ENCODE data around the gene KLHL3.

DNA sequence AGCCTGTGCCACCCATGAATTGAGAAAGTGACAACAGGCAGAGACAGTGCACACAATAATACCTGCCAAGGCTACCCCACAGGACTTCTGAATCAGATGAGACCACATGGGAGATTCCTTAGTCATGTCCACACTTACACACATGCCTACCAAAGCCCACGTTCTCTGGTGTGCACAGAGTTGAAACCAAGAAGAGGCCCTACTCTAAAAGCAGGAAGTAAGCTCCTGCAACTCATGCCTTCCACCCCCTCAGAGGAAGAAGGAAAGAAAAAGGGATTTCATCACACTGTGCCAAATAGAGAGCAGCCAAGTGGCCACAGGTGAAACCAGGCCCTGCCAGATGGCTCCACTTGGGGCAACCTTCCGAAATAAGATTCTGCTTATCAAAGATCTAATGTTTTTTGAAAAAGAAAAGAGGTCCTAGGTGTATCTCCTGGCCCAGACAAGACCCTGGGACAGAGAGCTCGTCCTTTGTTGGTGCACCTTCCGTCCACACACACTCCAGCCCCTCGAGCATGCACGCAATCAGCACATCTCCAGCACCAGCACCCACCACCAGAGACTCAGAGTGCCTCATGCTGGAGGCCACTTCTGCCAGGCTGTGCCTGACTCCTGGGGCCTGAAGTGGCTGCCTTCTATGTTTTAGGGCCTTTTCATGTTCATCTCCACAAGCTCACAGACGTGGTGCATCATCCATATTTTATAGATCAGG lies 122.2 kb downstream of the KLHL3 start:
- TF ChIP-seq FOXM1 (IDR thresholded peaks at IDR 0.05; ENCODE audit: low read depth) (no peak), FOXM1 (CRISPR knock-in tag; IDR thresholded peaks at IDR 0.05; ENCODE audit: low read depth) (no peak), ZNF133 (CRISPR knock-in tag; IDR thresholded peaks at IDR 0.05) (no peak), ZFP91 (CRISPR knock-in tag; IDR thresholded peaks at IDR 0.05) (no peak), ZNF232 (CRISPR knock-in tag; IDR thresholded peaks at IDR 0.05) (no peak), POLR2A (conservative IDR thresholded peaks at IDR 0.05) (no peak), RAD21 (CRISPR knock-in tag; conservative IDR thresholded peaks at IDR 0.05 in 1 of 2, IDR thresholded peaks at IDR 0.05 in 1 of 2) (no peak), GTF2F1 (IDR thresholded peaks at IDR 0.05; ENCODE audit: low read depth, low read length) (no peak), SMC3 (conservative IDR thresholded peaks at IDR 0.05; ENCODE audit: insufficient read depth, low read depth, low read length) (no peak), ZNF717 (CRISPR knock-in tag; IDR thresholded peaks at IDR 0.05) (no peak), PCBP2 (IDR thresholded peaks at IDR 0.05; ENCODE audit: low read depth, low read length, poor library complexity, severe bottlenecking) (no peak), ATF1 (CRISPR knock-in tag; IDR thresholded peaks at IDR 0.05) (no peak), ATF1 (tag; IDR thresholded peaks at IDR 0.05) (no peak), ZNF24 (IDR thresholded peaks at IDR 0.05) (no peak), HDAC1 (IDR thresholded peaks at IDR 0.05) (no peak)
- TF ChIP-seq, protein P1, sequence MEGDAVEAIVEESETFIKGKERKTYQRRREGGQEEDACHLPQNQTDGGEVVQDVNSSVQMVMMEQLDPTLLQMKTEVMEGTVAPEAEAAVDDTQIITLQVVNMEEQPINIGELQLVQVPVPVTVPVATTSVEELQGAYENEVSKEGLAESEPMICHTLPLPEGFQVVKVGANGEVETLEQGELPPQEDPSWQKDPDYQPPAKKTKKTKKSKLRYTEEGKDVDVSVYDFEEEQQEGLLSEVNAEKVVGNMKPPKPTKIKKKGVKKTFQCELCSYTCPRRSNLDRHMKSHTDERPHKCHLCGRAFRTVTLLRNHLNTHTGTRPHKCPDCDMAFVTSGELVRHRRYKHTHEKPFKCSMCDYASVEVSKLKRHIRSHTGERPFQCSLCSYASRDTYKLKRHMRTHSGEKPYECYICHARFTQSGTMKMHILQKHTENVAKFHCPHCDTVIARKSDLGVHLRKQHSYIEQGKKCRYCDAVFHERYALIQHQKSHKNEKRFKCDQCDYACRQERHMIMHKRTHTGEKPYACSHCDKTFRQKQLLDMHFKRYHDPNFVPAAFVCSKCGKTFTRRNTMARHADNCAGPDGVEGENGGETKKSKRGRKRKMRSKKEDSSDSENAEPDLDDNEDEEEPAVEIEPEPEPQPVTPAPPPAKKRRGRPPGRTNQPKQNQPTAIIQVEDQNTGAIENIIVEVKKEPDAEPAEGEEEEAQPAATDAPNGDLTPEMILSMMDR (IDR thresholded peaks at IDR 0.05 in 2 of 3, conservative IDR thresholded peaks at IDR 0.05 in 1 of 3; ENCODE audit: insufficient read depth in 2 of 3, low read depth in 1 of 3, low read length in 3 of 3): no peak
